GM21447 (cell line): ENCODE results near the gene FCGBP.

ENCODE experiments used
- ATAC-seq: cut with Tn5 transposase; IDR thresholded peaks from one replicate; pipeline ENCODE4 v1.9.1; 2021; ENCODE audit not compliant: unreplicated experiment

The FCGBP gene

GRCh38 chr19:39949026-39949747, 14.8 kb upstream of the FCGBP start:
- no peak for ATAC-seq

GRCh38 chr19:39946532-39946931, 12.1 kb upstream of the FCGBP start:
- no peak for ATAC-seq

GRCh38 chr19:39943586-39943985, 9.2 kb upstream of the FCGBP start:
- ATAC-seq: no peak

- ATAC-seq: no peak
Measured at GRCh38 chr19:39942366-39942730, 7.9 kb upstream of the FCGBP start.

- ATAC-seq: peak; percentile 46
Measured at GRCh38 chr19:39941615-39942365, 7.4 kb upstream of the FCGBP start.

- ATAC-seq: no peak
Measured at GRCh38 chr19:39941151-39941550, 6.7 kb upstream of the FCGBP start.

- no peak for ATAC-seq
Measured at GRCh38 chr19:39940221-39940833, 5.9 kb upstream of the FCGBP start.

GRCh38 chr19:39939556-39939955, 5.1 kb upstream of the FCGBP start:
- ATAC-seq: no peak

GRCh38 chr19:39937787-39938186, 3.4 kb upstream of the FCGBP start:
- ATAC-seq: no peak

- ATAC-seq: no peak
Measured at GRCh38 chr19:39937094-39937720, 2.8 kb upstream of the FCGBP start.

- ATAC-seq: no peak
Measured at GRCh38 chr19:39936622-39937021, 2.2 kb upstream of the FCGBP start.

GRCh38 chr19:39936020-39936419, 1.6 kb upstream of the FCGBP start:
- no peak for ATAC-seq

- ATAC-seq: no peak
Measured at GRCh38 chr19:39935364-39935661, 879 bp upstream of the FCGBP start.

- ATAC-seq: no peak
Measured at GRCh38 chr19:39929750-39930149, 4.7 kb downstream of the FCGBP start.

- no peak for ATAC-seq
Measured at GRCh38 chr19:39928357-39928725, 6.1 kb downstream of the FCGBP start.

GRCh38 chr19:39927524-39928356, 6.7 kb downstream of the FCGBP start:
- no peak for ATAC-seq

- ATAC-seq: no peak
Measured at GRCh38 chr19:39927076-39927475, 7.4 kb downstream of the FCGBP start.

GRCh38 chr19:39926170-39926760, 8.2 kb downstream of the FCGBP start:
- ATAC-seq: no peak

GRCh38 chr19:39924952-39925351, 9.5 kb downstream of the FCGBP start:
- ATAC-seq: no peak

- no peak for ATAC-seq
Measured at GRCh38 chr19:39924389-39924788, 10.0 kb downstream of the FCGBP start.

- no peak for ATAC-seq
Measured at GRCh38 chr19:39923862-39924261, 10.6 kb downstream of the FCGBP start.
